ENCODE measurements around the gene CEP152.
A peak's percentile ranks its signal among the peaks of the same experiment; 100 is the strongest.
"Not testable (repeated sequence)": the region's sequence is repeated elsewhere in the genome, so short reads cannot be mapped to it uniquely, and the experiment has no call there.

Gene CEP152, protein sequence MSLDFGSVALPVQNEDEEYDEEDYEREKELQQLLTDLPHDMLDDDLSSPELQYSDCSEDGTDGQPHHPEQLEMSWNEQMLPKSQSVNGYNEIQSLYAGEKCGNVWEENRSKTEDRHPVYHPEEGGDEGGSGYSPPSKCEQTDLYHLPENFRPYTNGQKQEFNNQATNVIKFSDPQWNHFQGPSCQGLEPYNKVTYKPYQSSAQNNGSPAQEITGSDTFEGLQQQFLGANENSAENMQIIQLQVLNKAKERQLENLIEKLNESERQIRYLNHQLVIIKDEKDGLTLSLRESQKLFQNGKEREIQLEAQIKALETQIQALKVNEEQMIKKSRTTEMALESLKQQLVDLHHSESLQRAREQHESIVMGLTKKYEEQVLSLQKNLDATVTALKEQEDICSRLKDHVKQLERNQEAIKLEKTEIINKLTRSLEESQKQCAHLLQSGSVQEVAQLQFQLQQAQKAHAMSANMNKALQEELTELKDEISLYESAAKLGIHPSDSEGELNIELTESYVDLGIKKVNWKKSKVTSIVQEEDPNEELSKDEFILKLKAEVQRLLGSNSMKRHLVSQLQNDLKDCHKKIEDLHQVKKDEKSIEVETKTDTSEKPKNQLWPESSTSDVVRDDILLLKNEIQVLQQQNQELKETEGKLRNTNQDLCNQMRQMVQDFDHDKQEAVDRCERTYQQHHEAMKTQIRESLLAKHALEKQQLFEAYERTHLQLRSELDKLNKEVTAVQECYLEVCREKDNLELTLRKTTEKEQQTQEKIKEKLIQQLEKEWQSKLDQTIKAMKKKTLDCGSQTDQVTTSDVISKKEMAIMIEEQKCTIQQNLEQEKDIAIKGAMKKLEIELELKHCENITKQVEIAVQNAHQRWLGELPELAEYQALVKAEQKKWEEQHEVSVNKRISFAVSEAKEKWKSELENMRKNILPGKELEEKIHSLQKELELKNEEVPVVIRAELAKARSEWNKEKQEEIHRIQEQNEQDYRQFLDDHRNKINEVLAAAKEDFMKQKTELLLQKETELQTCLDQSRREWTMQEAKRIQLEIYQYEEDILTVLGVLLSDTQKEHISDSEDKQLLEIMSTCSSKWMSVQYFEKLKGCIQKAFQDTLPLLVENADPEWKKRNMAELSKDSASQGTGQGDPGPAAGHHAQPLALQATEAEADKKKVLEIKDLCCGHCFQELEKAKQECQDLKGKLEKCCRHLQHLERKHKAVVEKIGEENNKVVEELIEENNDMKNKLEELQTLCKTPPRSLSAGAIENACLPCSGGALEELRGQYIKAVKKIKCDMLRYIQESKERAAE (N-terminal part only)

DNA sequence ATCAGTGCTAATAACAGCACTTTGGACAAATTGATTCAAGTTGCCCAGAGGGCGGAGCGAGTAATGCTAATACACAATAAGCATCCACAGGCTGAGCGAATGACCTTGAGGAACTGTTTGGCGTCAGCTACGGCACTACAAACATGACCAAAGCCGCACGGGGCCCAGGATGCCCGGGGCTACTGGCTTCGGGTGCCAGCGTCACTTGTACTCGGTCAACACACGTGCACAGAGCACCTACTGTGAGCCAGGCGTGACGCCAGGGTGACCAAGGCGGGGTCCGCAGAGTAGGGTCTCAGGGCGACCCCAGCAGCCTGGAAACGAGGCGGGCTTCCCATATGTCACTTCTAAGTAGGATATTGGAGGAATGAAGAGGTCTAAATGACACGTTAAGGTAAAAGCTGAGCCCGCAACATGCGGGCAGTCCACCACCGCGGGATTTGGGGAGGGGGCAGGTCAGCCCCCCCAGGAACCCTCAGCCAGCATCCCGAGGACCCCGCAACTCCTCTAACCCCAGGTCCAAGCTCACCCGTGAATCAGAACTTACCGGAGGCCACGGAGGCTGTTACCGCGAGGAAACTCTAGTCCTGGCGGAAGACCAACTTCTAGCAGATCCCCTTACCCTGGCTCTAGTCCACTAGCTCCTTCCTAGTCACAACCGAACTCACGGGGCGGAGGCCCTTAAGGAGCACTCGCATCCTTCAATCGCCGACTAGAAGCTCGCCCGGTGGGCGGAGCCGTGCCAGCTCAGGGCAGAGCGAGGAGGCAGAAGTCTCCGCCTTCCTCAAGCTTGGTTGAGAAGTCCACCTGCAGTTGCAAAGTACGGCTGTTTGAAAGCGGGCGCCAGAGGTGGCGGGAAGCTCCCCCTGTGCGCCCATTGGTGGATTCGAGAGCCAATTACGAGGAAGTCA is at the start of gene CEP152:
TSS of gene CEP152 (minus strand) at position 656 of the 911 bp plus-strand sequence. CDS start 5,420 bp downstream, outside the sequence.
- DNase-seq (ENCODE audit: low read depth) = peak; percentile 97

DNA sequence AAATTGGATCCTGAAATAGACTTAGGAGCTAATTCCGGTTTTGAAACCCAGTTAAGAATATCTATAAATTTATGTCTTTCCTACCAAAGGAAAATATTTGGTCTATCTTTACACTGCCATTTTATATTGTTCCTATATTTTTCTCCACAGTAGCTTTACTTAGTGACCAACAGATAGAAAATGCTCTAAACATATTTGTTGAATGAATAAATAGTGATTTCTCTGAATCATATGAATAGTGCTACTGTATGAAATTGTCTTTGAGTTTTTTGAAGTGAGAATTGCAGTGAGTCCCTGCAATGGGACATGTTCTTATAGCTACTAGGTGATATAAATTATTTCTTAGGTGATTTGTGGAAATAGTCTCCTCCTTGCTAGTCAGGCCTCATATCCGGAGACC is 48.6 kb upstream of the CEP152 start:
- DNase-seq (ENCODE audit: low read depth) = no peak

DNA sequence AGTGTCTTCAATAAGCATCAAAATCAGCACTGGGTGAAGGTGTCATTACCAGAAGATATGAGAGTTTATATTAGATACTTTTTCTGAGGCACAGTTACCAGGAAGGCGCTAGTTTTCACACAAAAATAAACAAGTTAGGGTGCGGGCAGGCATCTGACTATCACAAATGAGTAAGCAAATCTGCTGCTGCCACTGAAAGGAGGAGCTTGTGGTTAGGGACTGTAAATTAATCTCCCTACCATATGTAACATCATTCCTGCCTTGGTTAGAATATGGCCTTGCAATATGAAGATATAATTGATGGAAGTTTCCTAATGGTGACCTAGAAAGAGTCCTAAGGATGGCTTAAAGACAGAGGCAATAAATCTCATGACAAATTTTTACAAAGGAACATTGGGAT is 47.5 kb upstream of the CEP152 start:
- DNase-seq (ENCODE audit: low read depth) = no peak

DNA sequence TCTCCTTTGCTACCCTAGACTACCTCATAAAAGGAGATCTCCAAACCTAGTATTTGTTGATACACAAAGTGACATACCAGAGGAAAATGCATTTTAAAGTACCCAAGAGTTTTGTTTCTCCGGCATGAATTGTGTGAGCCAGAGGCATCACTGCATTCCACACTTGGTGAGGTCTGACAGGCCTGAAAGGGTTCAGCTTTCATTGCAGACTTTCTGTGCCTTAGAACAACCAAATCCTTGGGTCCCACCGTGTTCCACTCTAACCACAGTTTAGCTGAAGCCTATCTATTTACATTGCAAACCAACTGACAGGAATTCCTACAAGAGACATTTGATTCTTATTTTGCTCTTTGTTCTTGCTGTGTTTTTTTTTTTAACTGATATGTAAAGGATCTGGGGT is 46.1 kb upstream of the CEP152 start:
- DNase-seq (ENCODE audit: low read depth) = no peak

DNA sequence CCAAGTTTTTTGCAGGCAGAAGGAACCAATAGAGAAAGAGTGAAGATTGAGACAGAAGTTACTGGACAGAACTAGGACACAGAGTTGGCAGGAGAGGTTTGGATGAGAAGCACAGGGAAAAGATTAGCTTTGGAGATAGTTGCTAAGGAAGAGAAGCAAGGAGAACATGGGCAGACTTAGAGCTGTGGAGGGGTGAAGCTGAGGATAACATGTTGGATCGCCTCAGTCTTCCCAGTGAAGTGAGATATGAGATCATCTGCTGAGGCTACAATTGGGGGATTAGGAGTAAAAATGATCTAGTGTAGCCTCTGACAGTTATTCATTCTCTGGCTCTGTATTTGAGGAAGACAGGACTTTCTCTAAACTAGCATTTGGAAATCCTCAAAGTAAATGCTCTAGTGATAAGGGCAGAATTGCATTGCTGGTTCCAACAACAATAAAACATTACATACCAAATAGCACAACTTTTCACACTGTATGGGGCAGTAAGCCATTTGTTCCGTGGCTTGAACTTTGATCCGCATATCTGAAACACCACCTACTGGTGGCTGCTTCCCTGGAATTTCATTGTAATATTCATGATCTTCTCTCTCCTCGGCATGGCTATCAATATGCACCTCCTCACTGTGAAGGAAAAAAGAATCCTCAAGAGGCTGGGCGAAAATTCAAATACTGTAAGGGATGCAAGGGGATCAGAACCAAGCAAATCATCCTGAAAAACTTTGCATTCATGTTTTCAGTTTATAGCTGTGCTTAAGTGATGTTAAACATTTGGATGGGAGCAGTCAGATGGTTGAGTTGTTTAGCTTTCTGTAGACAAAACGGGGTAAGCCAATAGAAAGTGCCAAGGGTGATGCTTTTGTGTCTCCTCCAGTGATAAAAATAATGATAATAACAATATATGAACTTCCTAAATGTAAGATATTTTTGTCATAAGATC is 44.9 kb upstream of the CEP152 start:
- no peak for DNase-seq (ENCODE audit: low read depth)

DNA sequence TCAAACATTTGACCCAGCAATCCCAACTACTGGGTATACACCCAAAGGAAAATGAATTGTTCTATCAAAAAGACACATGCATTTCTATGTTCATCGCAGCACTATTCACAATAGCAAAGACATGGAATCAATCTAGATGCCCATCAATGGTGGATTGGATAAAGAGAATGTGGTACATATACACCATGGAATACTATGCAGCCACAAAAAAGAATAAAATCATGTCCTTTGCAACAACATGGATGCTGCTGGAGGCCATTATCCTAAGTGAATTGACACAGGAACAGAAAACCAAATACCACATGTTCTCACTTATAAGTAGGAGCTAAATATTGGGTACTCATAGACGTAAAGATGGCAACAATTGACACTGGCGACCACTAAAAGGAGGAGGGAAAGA is 43.6 kb upstream of the CEP152 start:
- DNase-seq (ENCODE audit: low read depth) = not testable (repeated sequence)

DNA sequence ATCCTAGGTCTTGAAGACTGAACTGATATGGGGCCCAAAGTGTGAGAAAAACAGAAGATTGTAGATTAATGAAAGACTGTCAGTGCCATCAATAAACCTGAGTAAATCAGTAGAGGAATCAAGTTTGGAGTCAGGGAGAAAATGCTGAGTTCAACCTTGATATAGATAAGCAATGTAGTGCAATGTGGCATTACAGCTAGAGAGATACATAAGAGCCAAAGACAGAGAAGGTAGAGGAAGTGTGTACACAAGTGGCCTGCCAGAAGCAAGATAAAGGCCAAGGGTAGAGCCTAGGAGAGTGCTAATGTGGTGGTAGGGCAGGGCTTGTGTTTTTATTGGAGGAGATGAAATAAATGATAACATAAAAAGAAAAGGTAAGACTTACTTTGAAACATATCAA is 41.1 kb upstream of the CEP152 start:
- DNase-seq (ENCODE audit: low read depth) = no peak

DNA sequence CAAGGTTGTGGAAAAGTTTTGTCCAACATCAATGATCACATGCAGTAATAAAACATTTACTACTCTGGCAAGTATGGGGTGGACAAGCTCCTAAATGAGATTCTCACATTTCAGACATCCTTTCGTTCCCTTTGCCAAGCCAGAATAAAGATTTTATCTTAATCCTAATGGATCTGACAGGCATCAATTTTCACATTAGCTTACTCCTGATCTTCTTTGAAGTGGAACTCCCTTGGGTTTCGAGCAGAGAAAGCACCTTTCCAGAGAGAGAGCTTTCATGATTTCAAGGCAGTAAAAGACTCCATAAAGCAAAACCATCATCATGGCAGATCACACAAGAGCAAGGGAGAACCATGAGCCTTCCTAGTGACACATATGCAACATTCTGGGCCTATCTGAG is 39.8 kb upstream of the CEP152 start:
- no peak for DNase-seq (ENCODE audit: low read depth)

DNA sequence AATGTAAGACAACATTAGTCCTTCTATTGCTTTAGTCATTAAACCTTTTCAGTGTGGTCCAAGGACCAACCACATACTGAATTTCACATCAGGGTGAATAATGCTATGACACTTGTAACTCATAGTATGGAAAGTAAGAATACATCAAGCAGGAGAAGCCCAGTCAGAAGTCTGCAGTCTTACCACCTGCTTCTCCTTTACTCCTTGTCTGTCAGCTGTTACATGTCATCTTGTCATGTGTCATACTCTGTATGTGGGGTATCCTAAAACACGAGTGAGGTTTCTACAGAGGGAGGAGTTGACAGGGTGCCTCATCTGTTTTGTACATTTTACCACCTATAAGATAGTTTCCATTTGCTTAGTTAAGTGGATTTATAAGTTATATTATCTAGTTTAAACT is 34.3 kb upstream of the CEP152 start:
- DNase-seq (ENCODE audit: low read depth) = no peak

DNA sequence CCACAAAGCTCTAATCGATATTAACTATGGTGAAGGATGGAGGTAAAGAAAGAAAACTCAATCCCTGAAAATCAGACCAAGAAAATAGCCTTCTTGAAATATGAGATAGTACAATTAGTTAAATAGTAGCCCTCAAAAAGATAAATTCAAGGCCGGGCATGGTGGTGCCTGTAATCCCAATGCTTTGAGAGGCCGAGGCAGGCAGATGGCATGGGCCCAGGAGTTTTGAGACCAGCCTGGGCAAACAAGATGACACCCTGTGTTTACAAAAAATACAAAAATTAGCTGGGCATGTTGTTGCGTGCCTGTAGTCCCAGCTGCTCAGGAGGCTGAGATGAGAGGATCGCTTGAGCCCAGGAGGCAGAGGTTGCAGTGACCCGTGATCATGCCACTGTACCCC is 31.6 kb upstream of the CEP152 start:
- DNase-seq (ENCODE audit: low read depth) = no peak

DNA sequence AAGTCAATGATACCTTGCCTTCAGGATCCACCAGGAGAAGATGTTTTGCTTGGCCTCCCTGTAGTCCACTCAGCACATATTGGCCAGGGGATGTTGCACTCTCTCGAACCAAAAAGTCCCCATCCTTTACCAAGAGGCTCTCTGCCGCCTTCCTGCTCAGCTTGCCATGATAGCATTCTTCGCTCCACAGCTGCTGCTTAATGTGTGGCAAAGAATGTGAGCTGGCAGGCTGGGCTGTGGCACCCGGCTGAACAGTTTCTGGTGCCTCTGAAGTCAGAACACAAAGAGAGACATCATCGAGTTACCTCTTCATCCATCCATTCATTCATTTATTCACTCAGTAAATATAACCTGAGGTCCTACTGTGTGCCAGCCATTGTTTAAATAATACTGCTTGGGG is 23.9 kb upstream of the CEP152 start:
- DNase-seq (ENCODE audit: low read depth) = no peak

DNA sequence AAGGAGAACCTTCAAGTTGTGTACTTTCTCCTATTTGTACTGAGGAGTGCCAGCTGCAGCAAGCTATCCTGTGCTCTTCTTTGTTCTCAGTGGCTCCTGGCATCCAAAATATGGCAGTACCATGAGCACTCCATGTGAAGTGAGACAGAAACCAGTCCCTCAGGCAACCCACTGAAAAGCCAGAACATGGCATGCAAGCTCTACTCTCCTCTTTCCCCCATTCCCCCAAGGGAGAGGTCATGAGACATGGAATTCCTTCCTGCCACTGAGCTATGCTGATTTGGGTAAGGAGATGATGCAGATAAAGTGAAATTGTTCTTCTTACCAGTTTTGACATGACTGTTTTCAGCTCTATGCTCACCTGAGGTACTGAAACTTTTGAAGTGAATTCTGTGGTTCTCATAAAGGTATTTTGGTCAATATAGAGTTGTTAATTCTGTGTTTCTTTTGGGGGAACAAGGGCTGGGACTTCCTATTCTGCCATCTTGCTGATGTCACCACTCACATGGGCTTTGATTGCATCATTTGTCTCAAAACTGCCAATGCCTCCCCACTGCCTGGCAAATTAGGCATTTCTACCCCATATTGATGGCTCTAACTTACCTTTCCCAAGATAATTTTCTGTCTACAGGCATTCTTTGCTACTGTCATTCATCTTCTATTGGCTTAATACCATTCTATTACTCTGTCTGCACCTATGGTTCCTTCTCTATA is 22.8 kb upstream of the CEP152 start:
- no peak for DNase-seq (ENCODE audit: low read depth)

DNA sequence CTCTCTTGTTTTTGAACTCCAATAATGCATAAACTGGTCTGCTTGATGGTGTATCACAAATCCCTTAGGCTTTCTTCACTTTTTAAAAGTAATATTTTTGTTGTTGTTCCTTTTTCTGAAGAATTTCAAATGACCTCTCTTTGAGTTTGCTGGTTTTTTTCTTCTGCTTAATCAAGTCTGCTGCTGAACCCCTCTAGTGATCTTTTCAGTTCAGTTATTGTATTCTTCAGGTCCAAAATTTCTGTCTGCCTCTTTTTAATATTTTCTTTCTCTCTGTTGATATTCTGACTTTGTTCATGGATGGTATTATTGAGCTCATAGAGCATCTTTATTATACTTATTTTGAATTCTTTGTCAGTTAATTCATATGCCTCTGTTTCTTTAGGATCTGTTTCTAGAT is 21.8 kb upstream of the CEP152 start:
- no peak for DNase-seq (ENCODE audit: low read depth)

DNA sequence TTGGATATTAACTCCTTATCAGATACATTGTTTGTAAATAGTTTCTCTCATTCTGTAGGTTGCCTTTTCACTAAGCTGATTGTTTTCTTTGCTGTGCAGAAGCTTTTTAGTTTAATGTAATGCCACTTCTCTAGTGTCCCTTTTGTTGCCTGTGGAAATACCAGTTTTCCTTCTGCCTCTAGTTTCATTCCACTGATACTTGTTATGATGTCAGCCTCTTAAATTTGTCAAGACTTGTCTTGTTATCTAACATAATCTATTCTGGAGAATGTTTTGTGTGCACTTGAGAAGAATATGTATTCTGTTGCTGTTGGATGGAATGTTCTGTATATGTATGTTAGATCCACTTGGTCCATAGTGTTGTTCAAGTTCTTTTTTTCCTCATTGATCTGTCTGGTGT is 18.0 kb upstream of the CEP152 start:
- DNase-seq (ENCODE audit: low read depth) = no peak

DNA sequence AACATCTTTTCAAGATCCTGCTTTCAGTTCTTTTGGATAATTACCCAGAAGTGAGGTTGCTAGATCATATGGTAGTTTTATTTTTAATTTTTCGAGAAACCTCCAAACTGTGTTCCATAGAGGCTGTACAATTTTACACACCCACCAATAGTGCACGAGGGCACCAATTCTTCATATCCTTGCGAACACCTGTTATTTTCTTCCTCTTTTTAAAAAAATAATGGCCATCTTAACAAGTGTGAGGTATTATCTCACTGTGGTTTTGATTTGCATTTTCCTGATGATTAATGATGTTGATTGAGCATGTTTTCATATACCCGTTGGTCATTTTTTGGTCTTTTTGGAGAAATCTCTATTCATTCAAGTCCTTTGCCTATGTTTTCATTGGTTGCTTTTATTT is 17.6 kb upstream of the CEP152 start:
- DNase-seq (ENCODE audit: low read depth) = no peak

DNA sequence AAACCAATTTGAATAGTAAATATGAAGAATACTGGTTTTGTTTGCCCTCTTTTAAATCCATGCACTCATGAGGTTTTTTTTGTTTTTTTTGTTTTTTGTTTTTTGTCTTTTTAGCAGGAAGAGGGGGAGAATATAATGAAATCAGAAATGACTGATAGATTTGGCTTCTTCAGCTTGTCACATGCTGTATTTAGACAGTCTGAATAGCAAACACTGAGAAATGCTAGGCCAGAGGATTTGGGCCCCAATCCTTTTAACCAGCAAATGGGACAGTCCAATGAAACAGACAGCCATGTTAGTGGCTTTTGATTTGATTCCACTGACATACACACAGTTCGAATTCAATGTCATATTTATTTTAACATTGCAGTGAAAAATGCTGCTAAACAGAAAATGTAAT is 14.2 kb upstream of the CEP152 start:
- DNase-seq (ENCODE audit: low read depth) = no peak

DNA sequence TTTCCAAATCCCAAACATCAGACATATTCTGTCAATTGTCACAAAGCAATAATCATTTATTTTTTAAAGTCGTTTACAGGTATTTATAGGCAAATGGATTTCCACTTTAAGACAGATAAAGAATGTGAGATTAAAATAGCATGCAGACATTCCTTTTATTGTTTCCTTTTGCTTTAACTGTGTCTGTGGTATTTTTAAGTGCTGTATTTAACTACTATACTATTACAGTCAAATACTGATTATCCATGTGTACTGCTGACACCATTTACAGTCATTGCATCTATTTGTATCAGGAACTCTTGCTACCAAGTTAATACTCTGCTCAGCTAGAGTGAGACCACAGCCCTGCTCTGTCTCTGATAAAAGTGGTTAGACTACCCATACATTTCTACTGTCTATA is 12.8 kb upstream of the CEP152 start:
- DNase-seq (ENCODE audit: low read depth) = no peak

DNA sequence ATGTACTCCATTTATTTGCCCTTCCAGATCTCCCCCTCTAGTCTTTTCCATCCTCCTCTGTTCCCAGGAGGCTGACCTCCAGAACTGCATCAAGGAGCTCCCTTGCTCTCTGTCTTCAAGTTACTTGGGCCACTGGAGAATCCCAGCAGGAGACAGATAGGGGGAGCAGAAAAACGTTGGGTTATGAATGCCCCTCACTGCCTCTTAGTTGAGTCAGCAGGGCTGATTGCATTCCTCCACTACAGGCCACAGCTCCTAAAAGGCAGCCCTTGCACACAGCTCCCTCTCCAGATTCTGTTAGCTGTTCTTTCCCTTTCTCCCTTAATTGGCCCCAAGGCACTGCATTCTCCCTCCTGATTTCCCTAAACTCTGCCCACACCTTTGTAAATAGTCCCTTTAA is 12.4 kb upstream of the CEP152 start:
- DNase-seq (ENCODE audit: low read depth) = no peak

DNA sequence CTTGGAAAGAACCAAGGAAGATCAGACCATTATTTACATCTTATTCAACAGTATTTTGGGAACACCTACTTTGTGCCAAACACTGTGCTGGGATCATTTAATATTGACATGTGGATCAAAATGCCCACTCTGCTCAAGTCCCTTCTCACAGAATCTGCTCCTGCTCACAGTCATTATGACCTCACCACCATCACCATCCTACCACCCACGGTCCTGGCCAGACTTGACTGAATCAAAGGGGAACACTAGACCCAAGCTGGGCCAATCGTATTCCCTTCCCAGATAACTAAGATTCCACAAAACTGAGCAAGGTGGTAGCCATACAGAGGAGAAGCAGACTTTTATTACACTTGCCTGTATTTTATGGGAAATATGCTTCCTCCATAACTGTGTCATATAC is 3.4 kb upstream of the CEP152 start:
- no peak for DNase-seq (ENCODE audit: low read depth)

All from activated T-cell treated with anti-CD3 and anti-CD28 coated beads for 24 hours (primary cell).